ENCODE results near the gene BCAP29.

- TF ChIP-seq CTCF (IDR thresholded peaks at IDR 0.05) (no peak), POLR2A (IDR thresholded peaks at IDR 0.05) (no peak), POLR2AphosphoS5 (IDR thresholded peaks at IDR 0.05; ENCODE audit: insufficient read depth in 1 of 2, low read depth in 1 of 2) (no peak)
Measured at GRCh38 chr7:107642501-107642900, 62.5 kb downstream of the BCAP29 start.
